PC-9 (cell line): ENCODE results near the gene ETHE1. TPM values are rescaled to one million over a fixed set of nuclear protein-coding genes. Genes with fewer than 3 reads are reported as not detected.

Source experiments
- BruUV-seq: library from RNA; stranded (reverse); fragments of 400-500 nt; replicated peaks from 2 replicates; lab custom pipeline; 2021; lab: Mats Ljungman, UMichigan
- CTCF ChIA-PET: fragments of 300-600 bp; sonication (Branson Sonifier 250); formaldehyde crosslinking; loops from one replicate; lab custom pipeline; 2022; ENCODE audit warnings: antibody characterized with exemption; lab: Charles Lee
- POLR2A ChIA-PET: fragments of 300-600 bp; sonication (Branson Sonifier 250); formaldehyde crosslinking; loops from one replicate; lab custom pipeline; 2022; ENCODE audit warnings: antibody characterized with exemption; ENCODE audit not compliant: unreplicated experiment; lab: Charles Lee
- DNase-seq, 2 experiments: peaks; one replicate each; pipeline versions ENCODE4 v3.0.0 to v3.0.0-alpha.2; 2015 to 2022; ENCODE audit warnings: mixed read lengths in 1 of 2
- H2AFZ ChIP-seq: fragments of 200-600 bp; sonication (generic); 2 replicates; pipeline ENCODE4 v1.8.1; 2017; ENCODE audit warnings: antibody characterized with exemption
- H3F3A ChIP-seq: fragments of 200-600 bp; sonication (generic); 2 replicates; pipeline ENCODE4 v1.8.1; 2017; ENCODE audit warnings: antibody characterized with exemption, mild to moderate bottlenecking, low read depth; ENCODE audit not compliant: insufficient read depth
- H3K27ac ChIP-seq: fragments of 200-600 bp; sonication (generic); 2 replicates; pipeline ENCODE4 v1.6.1; 2016; ENCODE audit warnings: mixed run types
- H3K27me3 ChIP-seq: fragments of 200-600 bp; sonication (generic); 2 replicates; pipeline ENCODE4 v1.6.1; 2016; ENCODE audit warnings: low read depth, mixed run types; ENCODE audit not compliant: insufficient read depth
- H3K36me3 ChIP-seq: fragments of 200-600 bp; sonication (generic); 2 replicates; pipeline ENCODE4 v1.6.1; 2016; ENCODE audit warnings: low read depth, mixed run types
- H3K4me1 ChIP-seq: fragments of 200-600 bp; sonication (generic); replicated peaks from 2 replicates; pipeline ENCODE4 v1.6.1; 2016; ENCODE audit warnings: mixed run types; ENCODE audit not compliant: insufficient read depth
- H3K4me2 ChIP-seq: fragments of 200-600 bp; sonication (generic); 2 replicates; pipeline ENCODE4 v1.6.1; 2017; ENCODE audit warnings: mixed run types
- H3K4me3 ChIP-seq: fragments of 200-600 bp; sonication (generic); 2 replicates; pipeline ENCODE4 v1.6.1; 2016; ENCODE audit warnings: mixed run types
- H3K79me2 ChIP-seq: fragments of 200-600 bp; sonication (generic); 2 replicates; pipeline ENCODE4 v1.6.1; 2017; ENCODE audit warnings: low read depth, mixed run types
- H3K9me2 ChIP-seq: fragments of 200-600 bp; sonication (generic); 2 replicates; pipeline ENCODE4 v1.8.1; 2017; ENCODE audit warnings: mild to moderate bottlenecking; ENCODE audit not compliant: insufficient read depth
- H3K9me3 ChIP-seq: fragments of 200-600 bp; sonication (generic); 2 replicates; pipeline ENCODE4 v1.8.1; 2016; ENCODE audit warnings: low read depth; ENCODE audit not compliant: insufficient read depth
- H4K20me1 ChIP-seq: fragments of 200-600 bp; sonication (generic); 2 replicates; pipeline ENCODE4 v1.8.1; 2017; ENCODE audit not compliant: insufficient read depth
- CTCF ChIP-seq: fragments of 200-600 bp; sonication (generic); conservative IDR thresholded peaks from 2 replicates; pipeline ENCODE4 v1.6.1; 2017; ENCODE audit warnings: mixed run types, antibody characterized with exemption, mild to moderate bottlenecking, moderate library complexity
- EZH2 ChIP-seq: fragments of 200-600 bp; sonication (generic); IDR thresholded peaks from 2 replicates; pipeline ENCODE4 v1.8.0; 2017; ENCODE audit warnings: antibody characterized with exemption, low read depth
- intact Hi-C: fragments of 100-400 bp; cut with micrococcal nuclease; formaldehyde crosslinking; loops from one replicate; pipeline ENCODE4 v1.10.0; 2022; ENCODE audit not compliant: unreplicated experiment
- total RNA-seq: library from RNA; stranded (reverse); gene quantifications from 2 replicates; pipeline ENCODE4 v1.2.3, GENCODE V29; 2021

The ETHE1 gene
- total RNA-seq, 1 experiment from 2014 or later, result 83.4 TPM

GRCh38 chr19:43554317-43554895 is 27.4 kb upstream of the ETHE1 start:
- no peaks in the 10 kb centered on the region for H3K9me2 ChIP-seq
- BruUV-seq, result no TSS peak
- intact Hi-C loops, result no loop called here
- CTCF ChIA-PET, result interaction anchor here (0.5 to 1.1 kb wide), 5 partner anchors 32 to 255 kb away, joined by 3 to 5 read pairs (median 3); partner anchors contain the start of gene SMG9
- H3K4me3 ChIP-seq, result no peak overlapping the region
- no peak overlapping the region for H2AFZ ChIP-seq
- TF ChIP-seq EZH2 (no peak), CTCF (no peak)
- H3K9me3 ChIP-seq, result no peaks in the 10 kb centered on the region
- no peaks in the 10 kb centered on the region for H3K4me1 ChIP-seq
- no peak for DNase-seq
- H3K27me3 ChIP-seq, result no peaks in the 10 kb centered on the region
- H3K27ac ChIP-seq, result no peak overlapping the region
- H3K36me3 ChIP-seq, result no peaks in the 10 kb centered on the region
- no peak overlapping the region for H3K4me2 ChIP-seq
- 0 out of 2 replicates have a peak, but pooled peaks cover 9% of the 10 kb centered on the region for H3F3A ChIP-seq
- POLR2A ChIA-PET, result no interaction called here
- H3K79me2 ChIP-seq, result no peaks in the 10 kb centered on the region
- H4K20me1 ChIP-seq, result no peaks in the 10 kb centered on the region

GRCh38 chr19:43553656-43554055 is 26.7 kb upstream of the ETHE1 start:
- no peak for DNase-seq
- ChIA-PET CTCF (interaction anchor here (0.6 kb wide), 1 partner anchor 23 kb away, joined by 15 read pairs; no protein-coding TSS in a partner anchor), POLR2A (no interaction called here)
- TF ChIP-seq CTCF (no peak), EZH2 (no peak)
- no peak overlapping the region for H3K4me2 ChIP-seq
- no peaks in the 10 kb centered on the region for H3K9me3 ChIP-seq
- no peaks in the 10 kb centered on the region for H3K27me3 ChIP-seq
- H2AFZ ChIP-seq, result no peak overlapping the region
- no peaks in the 10 kb centered on the region for H3K36me3 ChIP-seq
- no peaks in the 10 kb centered on the region for H3K79me2 ChIP-seq
- intact Hi-C loops, result no loop called here
- H3K9me2 ChIP-seq, result no peaks in the 10 kb centered on the region
- no peak overlapping the region for H3K27ac ChIP-seq
- H4K20me1 ChIP-seq, result no peaks in the 10 kb centered on the region
- no peaks in the 10 kb centered on the region for H3K4me1 ChIP-seq
- H3K4me3 ChIP-seq, result no peak overlapping the region
- no TSS peak for BruUV-seq
- 0 out of 2 replicates have a peak, but pooled peaks cover 9% of the 10 kb centered on the region for H3F3A ChIP-seq

- no TSS peak for BruUV-seq
- TF ChIP-seq EZH2 (no peak), CTCF (no peak)
- no peaks in the 10 kb centered on the region for H4K20me1 ChIP-seq
These were observed 25.6 kb upstream of the ETHE1 start for GRCh38 chr19:43552616-43553015.

More at GRCh38 chr19:43552616-43553015, 25.6 kb upstream of the ETHE1 start:
- Histone ChIP-seq H3K27ac (no peak overlapping the region), H3K4me3 (no peak overlapping the region), H3F3A (0 out of 2 replicates have a peak, but pooled peaks cover 4% of the 10 kb centered on the region), H2AFZ (no peak overlapping the region), H3K4me1 (no peaks in the 10 kb centered on the region), H3K36me3 (no peaks in the 10 kb centered on the region), H3K27me3 (no peaks in the 10 kb centered on the region), H3K4me2 (no peak overlapping the region), H3K9me3 (no peaks in the 10 kb centered on the region), H3K79me2 (no peaks in the 10 kb centered on the region), H3K9me2 (no peaks in the 10 kb centered on the region)
- DNase-seq, result no peak
- ChIA-PET CTCF (interaction anchor here (0.6 kb wide), 1 partner anchor 73 kb away, joined by 3 read pairs; no protein-coding TSS in a partner anchor), POLR2A (no interaction called here)
- intact Hi-C loops, result no loop called here
